ENCODE results near the gene PPP1R9B. TPM values are rescaled to one million over a fixed set of nuclear protein-coding genes. Genes with fewer than 3 reads are reported as not detected.
A peak's percentile ranks its signal among the peaks of the same experiment; 100 is the strongest.

PPP1R9B gene
- total RNA-seq, 1 donor from 2014 or later: 58.6 TPM

GRCh38 chr17:50188531-50188920 is 38.0 kb upstream of the PPP1R9B start:
- no peak overlapping the region for H3K4me3 Mint-ChIP-seq
- H3K36me3 Mint-ChIP-seq: peaks cover 24% of the 10 kb centered on the region
- H3K4me1 Mint-ChIP-seq: peaks cover 32% of the 10 kb centered on the region
- no peaks in the 10 kb centered on the region for H3K9me3 Mint-ChIP-seq
- no peaks in the 10 kb centered on the region for H3K27me3 Mint-ChIP-seq (ENCODE audit: low read depth)
- no peak for TF ChIP-seq CTCF (IDR thresholded peaks at IDR 0.05; ENCODE audit: unreplicated experiment)
- no peak for DNase-seq (ENCODE audit: low spot score in 2 of 2, unreplicated experiment in 2 of 2)
- H3K27ac Mint-ChIP-seq: peak overlapping the region; percentile 93

- Mint-ChIP-seq H3K4me3 (no peak overlapping the region), H3K4me1 (peaks cover 32% of the 10 kb centered on the region), H3K27ac (peak overlapping the region; percentile 93), H3K9me3 (no peaks in the 10 kb centered on the region), H3K27me3 (ENCODE audit: low read depth) (no peaks in the 10 kb centered on the region), H3K36me3 (peaks cover 23% of the 10 kb centered on the region)
- TF ChIP-seq CTCF (IDR thresholded peaks at IDR 0.05; ENCODE audit: unreplicated experiment): no peak
- no peak for DNase-seq (ENCODE audit: low spot score in 2 of 2, unreplicated experiment in 2 of 2)
These were observed 37.5 kb upstream of the PPP1R9B start for GRCh38 chr17:50187751-50188530.

- TF ChIP-seq CTCF (IDR thresholded peaks at IDR 0.05; ENCODE audit: unreplicated experiment): no peak
- DNase-seq (ENCODE audit: low spot score in 2 of 2, unreplicated experiment in 2 of 2): no peak
- Mint-ChIP-seq H3K36me3 (peaks cover 23% of the 10 kb centered on the region), H3K4me1 (peaks cover 33% of the 10 kb centered on the region), H3K27me3 (ENCODE audit: low read depth) (no peaks in the 10 kb centered on the region), H3K4me3 (no peak overlapping the region), H3K27ac (peak overlapping the region; percentile 93), H3K9me3 (no peaks in the 10 kb centered on the region)
These were observed 36.9 kb upstream of the PPP1R9B start for GRCh38 chr17:50187394-50187725.

GRCh38 chr17:50186661-50187393 is 36.4 kb upstream of the PPP1R9B start:
- H3K4me1 Mint-ChIP-seq: peaks cover 35% of the 10 kb centered on the region
- no peaks in the 10 kb centered on the region for H3K27me3 Mint-ChIP-seq (ENCODE audit: low read depth)
- peak overlapping the region; percentile 93 for H3K27ac Mint-ChIP-seq
- no peak for DNase-seq (ENCODE audit: low spot score in 2 of 2, unreplicated experiment in 2 of 2)
- H3K36me3 Mint-ChIP-seq: peaks cover 23% of the 10 kb centered on the region
- H3K9me3 Mint-ChIP-seq: no peaks in the 10 kb centered on the region
- no peak for TF ChIP-seq CTCF (IDR thresholded peaks at IDR 0.05; ENCODE audit: unreplicated experiment)
- H3K4me3 Mint-ChIP-seq: no peak overlapping the region

- Mint-ChIP-seq H3K27me3 (ENCODE audit: low read depth) (no peaks in the 10 kb centered on the region), H3K9me3 (no peaks in the 10 kb centered on the region), H3K4me3 (no peak overlapping the region), H3K36me3 (peaks cover 23% of the 10 kb centered on the region), H3K27ac (peak overlapping the region; percentile 93), H3K4me1 (peaks cover 40% of the 10 kb centered on the region)
- no peak for DNase-seq (ENCODE audit: low spot score in 2 of 2, unreplicated experiment in 2 of 2)
- TF ChIP-seq CTCF (IDR thresholded peaks at IDR 0.05; ENCODE audit: unreplicated experiment): no peak
These were observed 35.4 kb upstream of the PPP1R9B start for GRCh38 chr17:50185631-50186471.
